Suppressor macrophage treated with lipopolysaccharide for 1 hour (primary cell): Measurements from ENCODE around the gene CHRNA10.

Experiments
- DNase-seq, 3 donors: peaks; one replicate each; pipeline ENCODE4 v3.0.0-alpha.2; 2020 to 2022

Gene CHRNA10

GRCh38 chr11:3671334-3672254 is at the start of gene CHRNA10:
Gene CHRNA10 (minus strand): TSS chr11:3671384. CDS start chr11:3671312, 72 bp downstream.
- no peak for DNase-seq

- DNase-seq, result no peak
Observed at GRCh38 chr11:3712274-3712673, 41.1 kb upstream of the CHRNA10 start.

- peak; percentile 14 to 43 (median 20) for DNase-seq
Observed at GRCh38 chr11:3710485-3711259, 39.5 kb upstream of the CHRNA10 start.

GRCh38 chr11:3709977-3710376 is 38.8 kb upstream of the CHRNA10 start:
- no peak for DNase-seq

- no peak for DNase-seq
Observed at GRCh38 chr11:3707176-3707575, 36.0 kb upstream of the CHRNA10 start.

GRCh38 chr11:3703383-3703782 is 32.2 kb upstream of the CHRNA10 start:
- DNase-seq, result no peak

GRCh38 chr11:3700910-3701309 is 29.7 kb upstream of the CHRNA10 start:
- no peak for DNase-seq

GRCh38 chr11:3700410-3700809 is 29.2 kb upstream of the CHRNA10 start:
- no peak for DNase-seq

GRCh38 chr11:3686751-3687150 is 15.6 kb upstream of the CHRNA10 start:
- no peak for DNase-seq

GRCh38 chr11:3685923-3686322 is 14.7 kb upstream of the CHRNA10 start:
- no peak for DNase-seq

GRCh38 chr11:3684819-3685172 is 13.6 kb upstream of the CHRNA10 start:
- no peak for DNase-seq

- DNase-seq, result no peak
Observed at GRCh38 chr11:3684129-3684818, 13.1 kb upstream of the CHRNA10 start.

GRCh38 chr11:3683039-3683438 is 11.9 kb upstream of the CHRNA10 start:
- no peak for DNase-seq

- no peak for DNase-seq
Observed at GRCh38 chr11:3679077-3679476, 7.9 kb upstream of the CHRNA10 start.

GRCh38 chr11:3675971-3676370 is 4.8 kb upstream of the CHRNA10 start:
- DNase-seq, result no peak

GRCh38 chr11:3674189-3674588 is 3.0 kb upstream of the CHRNA10 start:
- peak; percentile 41 to 60 (median 59) for DNase-seq

GRCh38 chr11:3669742-3670183 is 1.4 kb downstream of the CHRNA10 start:
- no peak for DNase-seq

- no peak for DNase-seq
Observed at GRCh38 chr11:3669128-3669527, 2.1 kb downstream of the CHRNA10 start.

- no peak for DNase-seq
Observed at GRCh38 chr11:3667149-3668035, 3.8 kb downstream of the CHRNA10 start.

GRCh38 chr11:3666023-3666530 is 5.1 kb downstream of the CHRNA10 start:
- no peak for DNase-seq

- DNase-seq, result peak; percentile 45 to 59 (median 50)
Observed at GRCh38 chr11:3665336-3666022, 5.7 kb downstream of the CHRNA10 start.
